Measurements from ENCODE around the gene TCN1. TPM values are rescaled to one million over a fixed set of nuclear protein-coding genes. Genes with fewer than 3 reads are reported as not detected.

Gene TCN1
- total RNA-seq, 4 donors from 2014 or later, result 0.76 to 5.3 (median 1.8) TPM

- H3K4me1 ChIP-seq, result no peaks in the 10 kb centered on the region
- DNase-seq (ENCODE audit: low spot score in 2 of 2), result no peak
- no peak overlapping the region for H3K27ac ChIP-seq
- H3K36me3 ChIP-seq, result no peaks in the 10 kb centered on the region
- 71% methylated on average over 1 of the region's 1 CpG for WGBS
- no peaks in the 10 kb centered on the region for H3K27me3 ChIP-seq
- H3K4me3 ChIP-seq, result no peak overlapping the region
- H3K9me3 ChIP-seq, result no peaks in the 10 kb centered on the region
- TF ChIP-seq, protein P1, sequence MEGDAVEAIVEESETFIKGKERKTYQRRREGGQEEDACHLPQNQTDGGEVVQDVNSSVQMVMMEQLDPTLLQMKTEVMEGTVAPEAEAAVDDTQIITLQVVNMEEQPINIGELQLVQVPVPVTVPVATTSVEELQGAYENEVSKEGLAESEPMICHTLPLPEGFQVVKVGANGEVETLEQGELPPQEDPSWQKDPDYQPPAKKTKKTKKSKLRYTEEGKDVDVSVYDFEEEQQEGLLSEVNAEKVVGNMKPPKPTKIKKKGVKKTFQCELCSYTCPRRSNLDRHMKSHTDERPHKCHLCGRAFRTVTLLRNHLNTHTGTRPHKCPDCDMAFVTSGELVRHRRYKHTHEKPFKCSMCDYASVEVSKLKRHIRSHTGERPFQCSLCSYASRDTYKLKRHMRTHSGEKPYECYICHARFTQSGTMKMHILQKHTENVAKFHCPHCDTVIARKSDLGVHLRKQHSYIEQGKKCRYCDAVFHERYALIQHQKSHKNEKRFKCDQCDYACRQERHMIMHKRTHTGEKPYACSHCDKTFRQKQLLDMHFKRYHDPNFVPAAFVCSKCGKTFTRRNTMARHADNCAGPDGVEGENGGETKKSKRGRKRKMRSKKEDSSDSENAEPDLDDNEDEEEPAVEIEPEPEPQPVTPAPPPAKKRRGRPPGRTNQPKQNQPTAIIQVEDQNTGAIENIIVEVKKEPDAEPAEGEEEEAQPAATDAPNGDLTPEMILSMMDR (IDR thresholded peaks at IDR 0.05), result no peak
- TF ChIP-seq EP300 (IDR thresholded peaks at IDR 0.05) (no peak), POLR2AphosphoS5 (IDR thresholded peaks at IDR 0.05) (no peak), POLR2A (IDR thresholded peaks at IDR 0.05) (no peak)
These were observed 549 bp upstream of the TCN1 start for GRCh38 chr11:59866836-59867235.

DNA sequence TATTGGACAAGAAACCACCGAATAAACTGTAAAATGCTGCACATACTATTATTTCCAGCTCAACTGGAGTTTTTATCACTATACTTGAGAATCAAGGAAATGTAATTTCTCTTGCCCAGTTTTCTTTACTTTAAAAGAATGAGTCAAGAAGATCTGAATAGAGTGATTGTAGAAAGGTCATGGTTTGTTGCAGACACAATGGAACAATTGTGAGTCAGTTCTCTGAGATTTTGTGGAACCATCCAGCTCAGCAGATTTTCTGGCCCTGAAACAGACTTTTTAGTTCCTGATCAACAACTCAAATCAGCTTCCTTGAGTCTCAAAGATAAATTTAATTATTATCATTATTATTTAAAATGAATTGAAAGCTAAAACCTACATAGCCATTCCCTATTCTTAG, 1.3 kb downstream of the TCN1 start:
- Histone ChIP-seq H3K4me3 (no peak overlapping the region), H3K36me3 (no peaks in the 10 kb centered on the region), H3K9me3 (no peaks in the 10 kb centered on the region), H3K27ac (peak overlapping the region; percentile 50), H3K4me1 (no peaks in the 10 kb centered on the region), H3K27me3 (no peaks in the 10 kb centered on the region)
- 81% methylated on average over 1 of the region's 1 CpG for WGBS
- TF ChIP-seq, protein P1 (IDR thresholded peaks at IDR 0.05), result no peak
- no peak for TF ChIP-seq EP300 (IDR thresholded peaks at IDR 0.05)
- DNase-seq (ENCODE audit: low spot score in 2 of 2), result no peak

DNA sequence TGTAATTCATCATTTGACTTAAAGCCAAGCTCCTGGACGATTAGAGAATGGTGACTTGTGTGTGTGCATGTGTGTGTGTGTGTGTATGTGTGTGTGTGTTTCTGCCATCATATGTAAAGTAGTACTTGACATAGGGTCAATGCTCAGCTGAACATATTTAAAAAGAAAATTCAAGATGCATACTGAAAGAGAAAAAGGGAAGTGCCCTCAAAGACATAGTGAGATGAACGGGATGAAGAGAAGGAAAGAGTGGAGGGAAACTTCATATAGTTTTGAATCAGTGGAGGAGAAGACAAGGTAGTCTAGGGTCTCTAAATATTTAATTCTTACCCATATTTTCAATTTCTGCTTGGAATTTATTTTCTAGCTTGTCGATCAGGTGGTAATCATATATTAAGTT, 4.0 kb downstream of the TCN1 start:
- Histone ChIP-seq H3K4me3 (no peak overlapping the region), H3K27me3 (no peaks in the 10 kb centered on the region), H3K9me3 (no peaks in the 10 kb centered on the region), H3K36me3 (no peaks in the 10 kb centered on the region), H3K27ac (no peak overlapping the region), H3K4me1 (peaks cover 2% of the 10 kb centered on the region)
- DNase-seq (ENCODE audit: low spot score in 2 of 2), result no peak
- TF ChIP-seq POLR2A (IDR thresholded peaks at IDR 0.05) (no peak), POLR2AphosphoS5 (IDR thresholded peaks at IDR 0.05) (no peak), EP300 (IDR thresholded peaks at IDR 0.05) (no peak)
- TF ChIP-seq, protein P1 (IDR thresholded peaks at IDR 0.05), result no peak
- WGBS, result 70% methylated on average over 3 of the region's 3 CpGs

DNA sequence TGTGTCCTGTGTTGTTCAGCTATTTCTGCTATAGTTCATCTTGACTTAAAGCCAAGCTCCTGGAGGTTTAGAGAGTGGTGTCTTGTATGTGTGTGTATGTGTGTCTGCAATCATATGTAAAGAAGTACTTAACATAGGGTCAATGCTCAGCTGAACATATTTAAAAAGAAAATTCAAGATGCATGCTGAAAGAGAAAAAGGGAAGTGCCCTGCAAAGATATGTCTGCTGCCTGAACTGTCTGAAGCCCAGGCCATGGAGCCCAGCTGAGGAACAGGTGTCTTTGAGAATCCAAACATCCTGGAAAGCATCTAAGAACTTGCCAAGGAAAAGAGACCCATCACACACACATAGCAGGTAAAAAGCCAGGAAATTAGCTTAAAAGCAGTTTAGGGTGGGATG, 6.6 kb downstream of the TCN1 start:
- Histone ChIP-seq H3K4me3 (no peak overlapping the region), H3K27ac (no peak overlapping the region), H3K4me1 (peaks cover 4% of the 10 kb centered on the region), H3K36me3 (no peaks in the 10 kb centered on the region), H3K9me3 (no peaks in the 10 kb centered on the region), H3K27me3 (no peaks in the 10 kb centered on the region)
- TF ChIP-seq, protein P1 (IDR thresholded peaks at IDR 0.05), result no peak
- TF ChIP-seq POLR2AphosphoS5 (IDR thresholded peaks at IDR 0.05) (no peak), POLR2A (IDR thresholded peaks at IDR 0.05) (no peak)
- DNase-seq (ENCODE audit: low spot score in 2 of 2), result no peak

DNA sequence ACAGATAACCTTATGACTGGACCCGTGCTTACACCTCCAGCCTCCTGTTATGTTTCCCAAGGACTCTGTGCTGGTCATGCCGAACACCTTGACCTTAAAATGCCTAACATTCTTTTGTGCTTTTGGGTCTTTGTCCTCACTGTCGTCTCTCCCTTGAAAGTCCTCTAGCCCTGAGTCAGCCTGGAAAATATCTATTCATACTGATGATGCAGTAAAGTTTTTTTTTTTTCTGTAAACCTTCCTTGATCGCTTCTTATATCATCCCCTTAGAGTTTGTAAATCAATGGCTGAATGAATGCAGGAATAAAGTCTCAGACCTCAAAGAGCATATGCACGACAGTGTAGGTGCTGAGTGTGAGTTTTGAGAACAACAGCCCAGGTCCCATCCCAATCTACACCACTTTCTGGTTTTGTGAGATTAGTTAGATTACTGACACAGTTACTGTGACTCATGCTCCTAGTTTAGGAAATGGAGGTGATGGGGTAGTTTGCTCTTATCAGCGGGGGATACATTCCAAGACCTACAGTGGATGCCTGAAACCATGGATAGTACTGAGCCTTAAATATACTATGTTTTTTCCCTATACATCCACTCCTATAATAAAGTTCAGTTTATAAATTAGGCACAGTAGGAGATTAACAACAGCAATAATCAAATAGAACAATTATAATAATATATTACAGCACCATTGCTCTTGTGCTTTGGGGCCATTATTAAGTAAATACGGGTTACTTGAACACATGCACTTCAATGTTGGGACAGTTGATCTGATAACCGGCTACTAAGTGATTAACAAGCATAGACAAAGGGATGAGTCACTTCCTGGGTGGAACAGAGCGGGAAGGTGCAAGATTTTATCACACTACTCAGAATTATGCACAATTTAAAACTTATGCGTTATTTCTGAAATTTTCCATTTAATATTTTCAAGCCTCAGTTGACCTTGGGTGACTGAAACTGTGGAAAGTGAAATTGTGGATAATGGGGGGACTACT, 8.6 kb downstream of the TCN1 start:
- Histone ChIP-seq H3K4me1 (peaks cover 4% of the 10 kb centered on the region), H3K36me3 (no peaks in the 10 kb centered on the region), H3K27me3 (no peaks in the 10 kb centered on the region), H3K4me3 (no peak overlapping the region), H3K9me3 (no peaks in the 10 kb centered on the region), H3K27ac (no peak overlapping the region)
- no peak for TF ChIP-seq EP300 (IDR thresholded peaks at IDR 0.05)
- TF ChIP-seq POLR2AphosphoS5 (IDR thresholded peaks at IDR 0.05), result no peak
- TF ChIP-seq, protein P1 (IDR thresholded peaks at IDR 0.05), result no peak
- DNase-seq (ENCODE audit: low spot score in 2 of 2), result no peak
- 64% methylated on average over 10 of the region's 10 CpGs for WGBS

Data from suprapubic skin (tissue), 4 donors.